Sigmoid colon (tissue), 4 donors: ENCODE measurements around the gene XPNPEP3.

Experiments
- CTCF ChIP-seq, 4 experiments: fragments of 450-650 bp in 3 of 4; fragments of 200-600 bp in 1 of 4; IDR thresholded peaks; one replicate each; pipeline ENCODE4 v1.5.1; 2016 to 2019; ENCODE audit warnings: antibody characterized with exemption in 4 of 4, mild to moderate bottlenecking in 3 of 4, moderate library complexity in 2 of 4
- EP300 ChIP-seq, 4 donors: sonication (generic); formaldehyde crosslinking; IDR thresholded peaks; one replicate each; pipeline ENCODE4 v1.6.1; 2017; ENCODE audit warnings: antibody characterized with exemption in 4 of 4
- POLR2A ChIP-seq, 2 donors: fragments of 450-650 bp; IDR thresholded peaks; one replicate each; pipeline ENCODE4 v1.6.1; 2016; ENCODE audit warnings: antibody characterized with exemption in 2 of 2, mild to moderate bottlenecking in 2 of 2, moderate library complexity in 2 of 2
- POLR2AphosphoS5 ChIP-seq, 4 donors: sonication (generic); formaldehyde crosslinking; IDR thresholded peaks; one replicate each; pipeline ENCODE4 v1.6.1; 2017; ENCODE audit warnings: antibody characterized with exemption in 4 of 4

GRCh38 chr22:40855071-40855978 lies 1.6 kb upstream of the XPNPEP3 start:
- TF ChIP-seq CTCF (IDR thresholded peaks at IDR 0.05): no peak
- TF ChIP-seq EP300 (IDR thresholded peaks at IDR 0.05): no peak
- no peak for TF ChIP-seq POLR2AphosphoS5 (IDR thresholded peaks at IDR 0.05)
- TF ChIP-seq POLR2A (IDR thresholded peaks at IDR 0.05): no peak
